Activated naive CD4-positive, alpha-beta T cell treated with Interleukin-2 at 50 U/mL for 16 hours (primary cell): ENCODE measurements around the gene DEPDC1B.
"Not testable (repeated sequence)": the region's sequence is repeated elsewhere in the genome, so short reads cannot be mapped to it uniquely, and the experiment has no call there.

Source experiments
- DNase-seq: peaks from one replicate; pipeline ENCODE4 v3.0.0-alpha.2; 2020

The DEPDC1B gene

GRCh38 chr5:60698336-60698735, 1.6 kb downstream of the DEPDC1B start:
- DNase-seq, result no peak

- no peak for DNase-seq
Measured at GRCh38 chr5:60690326-60690725, 9.6 kb downstream of the DEPDC1B start.

GRCh38 chr5:60688980-60689379, 11.0 kb downstream of the DEPDC1B start:
- no peak for DNase-seq

GRCh38 chr5:60687927-60688720, 11.8 kb downstream of the DEPDC1B start:
- no peak for DNase-seq

GRCh38 chr5:60686157-60686556, 13.8 kb downstream of the DEPDC1B start:
- no peak for DNase-seq

GRCh38 chr5:60685700-60686099, 14.3 kb downstream of the DEPDC1B start:
- DNase-seq, result no peak

GRCh38 chr5:60685028-60685427, 14.9 kb downstream of the DEPDC1B start:
- DNase-seq, result no peak

- DNase-seq, result not testable (repeated sequence)
Measured at GRCh38 chr5:60682007-60682406, 18.0 kb downstream of the DEPDC1B start.

- DNase-seq, result no peak
Measured at GRCh38 chr5:60679816-60680215, 20.1 kb downstream of the DEPDC1B start.

- DNase-seq, result no peak
Measured at GRCh38 chr5:60677850-60678664, 21.9 kb downstream of the DEPDC1B start.

GRCh38 chr5:60675286-60675685, 24.7 kb downstream of the DEPDC1B start:
- no peak for DNase-seq

GRCh38 chr5:60674251-60675069, 25.5 kb downstream of the DEPDC1B start:
- DNase-seq, result no peak

GRCh38 chr5:60673334-60673733, 26.6 kb downstream of the DEPDC1B start:
- no peak for DNase-seq

- no peak for DNase-seq
Measured at GRCh38 chr5:60672693-60673264, 27.2 kb downstream of the DEPDC1B start.

GRCh38 chr5:60671899-60672692, 27.9 kb downstream of the DEPDC1B start:
- no peak for DNase-seq

- DNase-seq, result no peak
Measured at GRCh38 chr5:60670749-60671148, 29.2 kb downstream of the DEPDC1B start.

- DNase-seq, result no peak
Measured at GRCh38 chr5:60668686-60669304, 31.2 kb downstream of the DEPDC1B start.

- DNase-seq, result no peak
Measured at GRCh38 chr5:60651872-60652620, 47.9 kb downstream of the DEPDC1B start.

GRCh38 chr5:60649288-60649917, 50.6 kb downstream of the DEPDC1B start:
- no peak for DNase-seq

GRCh38 chr5:60648175-60648574, 51.8 kb downstream of the DEPDC1B start:
- no peak for DNase-seq
